ENCODE measurements around the gene SERPING1.

- TF ChIP-seq, protein P1, sequence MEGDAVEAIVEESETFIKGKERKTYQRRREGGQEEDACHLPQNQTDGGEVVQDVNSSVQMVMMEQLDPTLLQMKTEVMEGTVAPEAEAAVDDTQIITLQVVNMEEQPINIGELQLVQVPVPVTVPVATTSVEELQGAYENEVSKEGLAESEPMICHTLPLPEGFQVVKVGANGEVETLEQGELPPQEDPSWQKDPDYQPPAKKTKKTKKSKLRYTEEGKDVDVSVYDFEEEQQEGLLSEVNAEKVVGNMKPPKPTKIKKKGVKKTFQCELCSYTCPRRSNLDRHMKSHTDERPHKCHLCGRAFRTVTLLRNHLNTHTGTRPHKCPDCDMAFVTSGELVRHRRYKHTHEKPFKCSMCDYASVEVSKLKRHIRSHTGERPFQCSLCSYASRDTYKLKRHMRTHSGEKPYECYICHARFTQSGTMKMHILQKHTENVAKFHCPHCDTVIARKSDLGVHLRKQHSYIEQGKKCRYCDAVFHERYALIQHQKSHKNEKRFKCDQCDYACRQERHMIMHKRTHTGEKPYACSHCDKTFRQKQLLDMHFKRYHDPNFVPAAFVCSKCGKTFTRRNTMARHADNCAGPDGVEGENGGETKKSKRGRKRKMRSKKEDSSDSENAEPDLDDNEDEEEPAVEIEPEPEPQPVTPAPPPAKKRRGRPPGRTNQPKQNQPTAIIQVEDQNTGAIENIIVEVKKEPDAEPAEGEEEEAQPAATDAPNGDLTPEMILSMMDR (IDR thresholded peaks at IDR 0.05; ENCODE audit: low read length): no peak
- no peak for TF ChIP-seq EZH2 (IDR thresholded peaks at IDR 0.05; ENCODE audit: borderline replicate concordance, low read length)
Measured at GRCh38 chr11:57552479-57552878, 45.0 kb upstream of the SERPING1 start.

Measured in OCI-LY1 (cell line).